Central memory CD4-positive, alpha-beta T cell (primary cell): Measurements from ENCODE around the gene URB1.
"Not testable (repeated sequence)": the region's sequence is repeated elsewhere in the genome, so short reads cannot be mapped to it uniquely, and the experiment has no call there.

Experiments used
- DNase-seq: peaks from one replicate; pipeline ENCODE4 v3.0.0; 2022

The URB1 gene

DNA sequence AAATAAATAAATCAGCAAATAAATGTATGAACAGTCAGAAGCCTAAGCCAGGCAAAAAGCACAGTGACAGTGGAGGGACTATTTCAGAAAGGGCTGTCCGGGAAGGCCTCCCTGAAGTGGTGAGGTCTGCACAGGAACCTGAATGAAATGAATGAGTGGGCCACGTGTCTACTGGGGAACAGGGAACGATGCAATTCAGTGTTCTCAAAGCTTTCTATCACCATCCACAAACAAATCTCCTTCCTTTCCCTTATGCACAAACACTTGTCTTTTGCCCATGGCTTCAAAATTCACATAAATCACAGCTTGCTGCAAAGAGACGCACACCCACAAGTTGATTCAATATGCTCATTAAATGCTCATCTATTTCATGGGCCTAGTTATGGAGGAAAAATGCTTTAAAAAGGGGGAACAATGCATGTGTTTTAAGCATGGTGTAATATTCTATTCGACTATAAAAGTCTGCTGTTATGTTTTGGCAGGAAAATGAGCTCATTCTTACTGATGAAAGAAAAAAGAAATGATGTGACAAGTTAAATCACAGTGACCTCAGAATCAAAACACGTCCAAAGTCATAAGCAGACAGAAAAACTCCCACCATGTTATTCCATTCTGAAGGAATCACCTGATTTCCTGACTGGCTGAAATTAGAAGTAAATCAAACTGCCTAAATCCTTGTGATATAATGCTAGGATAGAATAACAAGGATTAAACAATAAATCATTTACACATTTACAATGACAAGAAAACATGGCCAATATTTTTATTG, 21.6 kb downstream of the URB1 start:
- no peak for DNase-seq

DNA sequence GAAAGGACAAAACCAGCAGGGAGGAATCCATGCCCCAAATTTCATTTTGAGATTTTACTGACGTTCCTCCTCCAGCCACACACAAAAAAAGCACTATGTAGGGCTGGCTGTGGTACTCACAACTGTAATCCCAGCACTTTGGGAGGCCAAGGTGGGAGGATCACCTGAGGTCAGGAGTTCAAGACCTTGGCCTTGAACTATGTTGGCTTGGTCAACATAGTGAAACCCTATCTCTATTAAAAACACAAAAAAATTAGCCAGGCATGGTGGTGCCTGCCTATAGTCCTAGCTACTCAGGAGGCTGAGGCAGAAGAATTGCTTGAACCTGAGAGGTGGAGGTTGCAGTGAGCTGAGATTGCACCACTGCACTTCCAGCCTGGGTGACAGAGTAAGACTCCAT, 23.9 kb downstream of the URB1 start:
- DNase-seq: not testable (repeated sequence)

DNA sequence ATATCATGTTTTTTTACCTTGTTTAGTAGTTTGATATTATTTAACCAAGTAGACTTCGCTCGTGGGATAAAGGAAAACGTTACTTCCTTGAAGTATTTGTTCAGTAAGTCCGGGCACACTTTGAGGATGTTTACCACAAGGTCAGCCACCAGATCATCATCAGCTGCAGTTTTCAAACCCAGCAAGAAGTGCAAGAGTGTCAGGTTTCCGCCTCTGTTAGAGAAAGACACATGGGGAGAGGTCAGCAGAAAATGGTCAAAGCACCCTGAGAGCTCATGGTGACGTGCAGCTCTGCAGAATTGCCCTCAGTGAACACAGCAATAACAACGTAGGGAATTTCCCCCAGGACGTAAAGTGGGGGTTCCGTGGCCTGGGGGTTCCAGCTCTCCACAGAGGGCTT, 24.4 kb downstream of the URB1 start:
- DNase-seq: no peak

DNA sequence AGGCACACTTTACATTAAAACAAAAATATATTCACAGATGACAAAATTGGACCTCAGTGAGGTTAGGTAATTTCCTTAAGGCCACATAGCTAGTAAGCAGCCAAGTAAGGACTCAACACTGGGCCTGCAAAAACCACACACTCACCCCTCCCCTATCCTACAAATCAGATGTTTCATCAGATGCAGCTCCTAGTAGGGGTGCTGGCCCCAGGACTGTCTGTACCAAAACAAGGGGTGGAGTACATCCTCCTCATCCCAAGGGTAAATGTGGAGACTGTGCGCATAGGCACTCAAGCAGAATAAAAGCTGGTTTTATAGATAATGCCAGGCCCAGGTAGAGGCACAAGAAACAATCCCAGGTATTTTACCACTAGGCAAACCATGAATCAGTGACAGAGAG, 25.7 kb downstream of the URB1 start:
- DNase-seq: no peak

DNA sequence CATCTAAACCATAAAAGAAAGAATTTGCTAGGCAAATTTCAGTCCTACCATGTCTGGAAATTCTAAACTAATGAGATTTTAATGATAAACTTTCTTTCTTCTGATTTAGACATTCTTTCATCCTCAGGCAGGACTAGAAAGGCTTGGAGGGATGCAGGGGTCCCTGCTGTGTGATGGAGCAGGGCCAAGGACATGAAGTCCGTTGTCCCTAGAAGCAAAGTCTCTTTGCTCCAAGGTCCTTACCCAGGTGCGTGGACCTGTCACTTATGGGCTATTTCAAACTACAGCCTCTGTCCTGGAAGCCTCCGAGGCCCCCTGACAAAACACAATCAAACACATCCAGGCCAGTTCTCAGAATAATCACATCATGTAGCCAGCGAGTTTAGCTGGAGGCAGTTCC, 26.6 kb downstream of the URB1 start:
- no peak for DNase-seq

DNA sequence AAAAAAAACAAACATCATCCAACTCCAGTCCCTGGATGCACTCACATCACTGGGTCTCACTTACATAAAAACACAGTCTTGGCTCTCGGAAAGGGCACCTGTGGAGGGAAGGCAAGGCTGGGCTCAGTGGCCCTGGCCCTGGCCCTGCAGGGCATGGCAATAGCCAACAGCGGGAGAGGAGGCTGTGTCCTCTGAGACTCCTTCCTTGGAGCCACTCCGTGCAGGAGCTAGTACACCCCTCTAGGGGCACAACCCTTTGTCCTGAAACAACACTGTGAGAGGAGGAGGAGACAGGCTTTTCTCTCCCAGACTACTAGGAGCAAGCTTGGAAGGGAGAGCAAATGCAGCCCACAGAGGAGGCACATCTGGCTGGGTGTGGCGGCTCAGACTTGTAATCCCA, 28.0 kb downstream of the URB1 start:
- DNase-seq: no peak

DNA sequence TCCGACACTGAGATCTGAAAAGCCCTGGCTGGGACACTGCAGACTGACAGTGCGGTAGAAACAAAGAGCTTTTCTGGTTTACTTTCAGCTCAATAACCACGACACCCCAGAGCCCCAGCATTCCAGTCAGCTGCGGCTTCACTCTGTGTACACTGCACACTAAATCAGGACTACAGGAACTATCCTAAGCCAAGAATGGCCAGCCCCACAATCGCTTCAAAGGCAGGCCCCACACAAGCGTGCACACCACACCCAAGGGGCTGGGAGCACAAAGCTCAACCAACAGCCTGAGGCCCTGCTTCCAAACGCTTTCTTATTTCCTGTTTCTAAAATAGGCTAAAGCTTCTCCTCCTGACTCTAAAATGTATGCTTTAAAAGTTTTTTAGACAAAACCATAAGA, 28.4 kb downstream of the URB1 start:
- DNase-seq: no peak

DNA sequence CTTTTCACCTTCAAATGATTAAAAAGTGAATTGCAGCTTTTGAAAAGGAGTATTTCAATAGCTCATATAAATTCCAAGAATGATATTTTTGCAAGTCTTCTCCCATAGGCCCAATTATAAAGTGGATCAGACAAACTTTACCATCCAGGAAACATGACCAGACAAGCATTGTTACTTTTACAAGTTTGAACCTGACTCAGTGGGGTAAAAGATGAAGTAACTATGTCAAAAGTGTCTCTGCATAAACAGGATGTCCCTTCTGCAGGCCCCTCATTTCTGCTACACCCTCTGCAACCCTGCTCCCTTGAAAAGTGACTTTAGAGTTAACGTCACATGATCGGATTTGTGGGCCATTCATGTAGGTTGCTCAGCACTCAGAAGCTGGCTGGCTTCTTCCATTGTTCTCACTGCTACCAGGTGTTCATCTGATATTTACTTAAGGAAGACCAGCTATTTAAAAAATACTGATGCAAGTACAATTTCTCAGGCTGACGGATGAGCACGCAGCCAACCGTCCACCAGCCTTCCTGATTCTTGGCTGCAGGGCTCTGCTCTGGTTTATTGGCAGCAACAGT, 32.3 kb downstream of the URB1 start:
- no peak for DNase-seq

DNA sequence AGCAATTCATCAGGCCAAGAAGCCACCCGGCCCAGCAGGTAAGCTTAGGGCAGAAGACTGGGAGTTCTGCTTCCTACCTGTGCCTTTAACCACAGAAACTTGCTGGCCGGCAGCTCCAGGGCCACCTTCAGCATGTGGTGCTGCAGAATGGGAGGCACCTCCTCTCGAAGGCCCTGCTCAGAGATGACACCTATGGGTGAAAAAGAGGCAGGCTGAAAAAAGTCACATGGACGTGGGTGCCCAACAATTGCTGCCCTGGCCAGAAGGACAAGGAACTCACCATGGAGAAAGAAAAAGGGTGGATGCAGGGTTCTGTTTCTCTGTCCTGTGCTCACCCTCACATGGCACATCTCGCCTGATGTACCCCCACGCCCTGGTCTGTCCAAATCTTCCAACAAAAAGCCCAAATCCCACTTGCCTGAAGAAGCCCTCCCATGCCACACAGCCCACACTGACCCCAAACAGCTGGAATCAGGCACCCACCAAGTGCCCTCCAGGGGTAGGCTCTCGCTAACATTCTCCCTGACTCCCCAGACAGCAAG, 33.0 kb downstream of the URB1 start:
- no peak for DNase-seq

DNA sequence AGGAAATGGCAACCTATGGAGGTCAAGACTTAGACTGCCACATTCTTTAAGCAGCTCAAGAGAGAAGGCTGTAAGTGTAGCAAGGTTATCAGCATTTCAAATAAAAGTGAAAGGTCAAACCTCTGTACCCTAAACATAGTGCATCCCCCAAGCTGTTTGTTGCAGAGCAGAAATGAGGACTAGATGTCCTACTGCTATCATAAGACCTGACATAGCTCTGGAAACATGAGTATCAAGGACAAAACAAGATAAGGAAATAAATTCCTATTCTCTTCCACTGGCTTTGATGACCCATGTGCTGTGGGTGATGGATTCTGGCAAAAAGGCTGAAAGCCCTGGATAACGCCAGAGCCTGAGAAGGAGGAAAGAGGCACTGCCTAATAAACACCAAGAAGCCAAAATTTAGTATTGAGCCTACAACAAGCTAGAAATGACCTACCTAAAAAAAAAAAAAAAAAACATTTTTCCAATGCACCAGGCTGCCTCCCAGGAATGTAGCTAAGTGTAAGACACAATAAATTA, 35.9 kb downstream of the URB1 start:
- DNase-seq: no peak

DNA sequence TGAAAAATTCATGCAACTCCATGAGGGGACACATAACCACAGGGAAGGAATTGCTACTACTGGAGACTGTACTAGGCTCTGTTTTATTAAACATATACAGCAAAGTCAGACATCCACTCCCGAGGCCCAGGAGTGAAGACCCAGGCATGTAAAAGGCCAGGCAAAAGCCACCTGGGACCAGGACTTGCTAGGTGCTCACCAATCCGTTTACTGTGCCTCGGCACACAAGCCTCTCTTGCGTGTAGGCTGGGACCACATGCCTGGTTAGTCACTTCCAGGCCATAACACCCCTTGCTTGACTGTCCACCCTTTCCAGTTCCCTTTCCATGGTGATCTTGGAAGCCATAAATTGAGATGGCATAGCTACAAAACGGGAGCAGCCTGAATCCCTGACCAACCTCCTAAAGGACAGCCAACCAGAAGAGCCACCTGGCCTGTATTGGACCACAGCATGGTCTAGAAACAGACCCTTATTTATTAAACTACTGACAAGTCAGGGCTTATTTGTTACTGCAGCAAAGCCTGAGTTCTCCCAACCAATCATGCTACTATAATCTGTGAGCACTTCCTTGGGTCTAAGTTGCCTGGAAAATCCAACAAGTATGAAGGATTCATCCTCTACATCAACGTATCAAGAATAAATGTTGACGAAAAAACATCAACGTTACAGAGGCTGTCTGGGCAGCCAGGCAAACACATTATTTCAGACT, 39.7 kb downstream of the URB1 start:
- no peak for DNase-seq

DNA sequence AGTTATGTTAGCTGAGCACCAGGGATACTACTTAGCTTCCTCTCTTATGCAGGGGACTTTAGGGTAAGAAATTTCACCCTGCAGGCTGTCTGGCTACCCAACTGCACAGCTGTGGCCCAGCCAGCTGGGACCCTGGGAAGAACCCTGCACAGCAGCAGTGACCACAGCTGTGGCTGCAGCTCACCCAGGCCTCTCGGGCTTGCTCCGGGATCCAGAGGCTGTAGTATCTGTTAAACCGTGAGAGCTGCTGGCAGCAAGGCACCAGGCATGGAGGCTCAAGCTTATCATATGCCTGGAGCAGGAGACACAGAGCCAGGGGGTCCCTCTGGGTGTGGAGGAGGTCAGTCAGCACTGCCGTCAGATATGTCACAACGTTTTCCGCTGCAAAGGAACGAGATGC, 40.3 kb downstream of the URB1 start:
- no peak for DNase-seq

DNA sequence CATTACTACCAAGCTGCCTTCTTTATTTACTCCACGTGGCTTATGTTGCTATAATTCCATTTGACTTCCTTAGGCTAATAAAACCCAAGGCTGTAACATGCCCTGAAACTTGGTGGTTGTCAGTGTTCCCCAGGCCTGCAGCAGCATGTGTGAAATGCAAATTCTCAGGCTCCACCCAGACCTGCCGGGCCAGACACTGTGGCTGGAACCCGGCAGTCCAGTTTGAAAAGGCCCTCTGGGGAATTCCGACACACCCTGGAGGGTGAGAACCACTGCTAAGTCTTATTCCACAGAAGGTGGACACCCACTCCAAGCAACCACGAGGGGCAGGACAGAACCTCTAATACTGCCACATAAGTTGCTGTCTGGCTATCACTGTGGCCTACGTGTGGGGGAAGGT, 41.4 kb downstream of the URB1 start:
- no peak for DNase-seq

DNA sequence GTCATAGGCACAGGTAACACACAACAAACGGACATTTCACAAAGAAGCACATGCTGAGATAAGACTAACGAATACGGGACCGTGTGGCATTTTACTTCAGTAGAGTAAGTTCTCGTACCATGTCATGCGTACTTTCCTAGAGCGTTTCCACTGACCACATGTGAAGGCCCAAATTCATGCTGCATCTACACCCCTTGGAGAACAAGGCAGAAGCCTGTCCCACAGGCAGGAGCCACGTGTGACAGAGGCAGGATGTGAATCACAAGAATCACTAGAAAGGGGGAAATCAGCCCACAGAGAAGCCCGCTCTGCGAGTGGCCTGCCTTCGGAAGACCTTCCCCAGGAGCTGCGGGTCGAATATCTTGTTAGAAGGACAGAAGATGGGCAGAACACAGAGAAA, 41.8 kb downstream of the URB1 start:
- DNase-seq: no peak

DNA sequence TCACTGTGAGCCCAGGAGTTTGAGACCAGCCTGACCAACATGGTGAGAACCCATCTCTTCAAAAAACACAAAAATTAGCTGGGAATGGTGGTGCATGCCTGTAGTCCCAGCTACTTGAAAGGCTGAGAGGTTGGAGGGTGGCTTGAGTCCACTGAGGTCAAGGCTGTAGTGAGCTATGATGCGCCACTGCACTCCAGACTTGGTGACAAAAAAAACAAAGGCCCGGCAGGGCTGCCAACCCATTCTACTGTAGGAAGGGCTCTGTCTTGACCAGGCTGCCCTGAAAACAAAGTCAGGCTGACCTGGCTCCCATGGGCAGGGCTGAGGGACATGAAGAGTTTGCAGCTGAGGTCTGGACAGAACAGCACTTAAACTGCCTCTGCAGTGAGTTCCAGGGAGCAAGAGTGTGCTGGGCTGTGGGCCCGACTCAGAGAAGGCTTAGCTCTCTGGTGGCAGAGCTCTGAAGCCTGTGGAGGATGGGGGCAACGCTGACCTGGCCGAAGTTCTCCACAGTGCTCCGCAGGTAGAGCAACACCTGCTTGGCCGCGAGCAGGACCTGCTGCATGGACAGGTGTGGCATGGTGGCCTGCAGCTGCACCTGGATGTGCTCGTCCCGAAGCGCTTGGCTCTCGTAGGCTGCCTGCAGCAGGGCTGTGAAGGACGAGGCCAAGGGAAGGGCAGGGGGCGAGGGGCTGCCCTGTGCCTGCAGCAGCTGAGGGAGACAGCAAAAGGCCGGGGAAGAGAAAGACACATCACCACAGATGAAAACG, 42.4 kb downstream of the URB1 start:
- DNase-seq: no peak

DNA sequence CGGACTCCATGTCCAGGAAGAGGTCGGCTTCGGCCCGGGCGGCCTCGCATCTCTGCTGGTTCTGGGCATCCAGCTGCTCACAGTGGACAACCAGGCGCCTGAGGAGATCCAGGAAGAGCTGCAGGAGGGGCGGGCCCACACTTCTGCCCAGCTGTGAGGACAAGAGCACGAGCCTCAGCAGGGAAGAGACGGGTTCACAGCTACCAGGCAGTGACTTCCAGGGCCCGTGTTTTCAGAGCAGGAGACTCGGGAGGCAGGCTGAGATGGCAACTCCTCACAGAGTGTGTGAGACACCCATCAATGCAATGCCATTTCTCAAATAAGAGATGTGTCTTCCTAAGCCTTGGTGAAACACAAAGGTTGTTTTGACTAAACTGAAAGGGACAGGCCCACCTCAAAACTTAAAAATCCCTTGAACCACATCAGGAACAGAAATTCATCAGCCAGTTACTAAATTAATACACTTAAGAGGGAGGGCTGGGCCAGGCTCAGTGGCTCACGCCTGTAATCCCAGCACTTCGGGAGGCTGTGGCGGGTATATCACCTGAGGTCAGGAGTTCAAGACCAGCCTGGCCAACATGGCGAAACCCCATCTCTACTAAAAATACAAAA, 43.4 kb downstream of the URB1 start:
- no peak for DNase-seq

DNA sequence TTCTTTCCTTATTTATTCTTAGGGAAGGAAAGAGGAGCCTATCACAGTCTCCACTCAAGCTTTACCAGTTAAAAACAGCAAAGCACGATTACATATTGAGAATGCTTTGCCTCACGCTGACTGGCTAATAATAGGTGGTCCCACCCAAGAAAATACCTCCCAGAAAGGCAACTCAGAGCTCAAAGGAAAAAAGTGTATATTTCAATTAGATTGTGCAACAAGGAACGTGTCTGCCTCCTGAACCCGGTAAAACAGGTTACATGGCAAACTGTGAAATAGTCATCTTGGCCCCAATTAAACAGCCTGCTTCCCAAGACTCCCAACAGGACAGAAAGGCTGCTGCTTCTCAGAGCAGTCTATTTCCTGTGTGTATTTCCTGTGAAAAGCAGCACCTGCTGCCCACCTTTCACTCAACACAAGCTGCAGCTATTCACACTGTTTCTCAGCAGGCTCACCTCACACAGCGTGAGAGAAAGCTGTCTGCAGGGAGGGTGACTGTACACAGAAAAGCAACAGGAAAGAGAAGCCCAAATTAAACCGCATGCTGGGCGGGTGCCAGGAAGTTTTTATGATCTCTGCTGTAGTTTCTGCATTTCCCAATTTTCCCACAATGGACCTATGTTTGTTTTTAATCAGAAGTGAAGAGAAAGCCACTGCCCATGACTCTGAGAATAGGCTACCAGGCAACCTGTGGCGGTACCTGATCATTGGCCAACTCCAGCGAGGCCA, 44.0 kb downstream of the URB1 start:
- DNase-seq: no peak

DNA sequence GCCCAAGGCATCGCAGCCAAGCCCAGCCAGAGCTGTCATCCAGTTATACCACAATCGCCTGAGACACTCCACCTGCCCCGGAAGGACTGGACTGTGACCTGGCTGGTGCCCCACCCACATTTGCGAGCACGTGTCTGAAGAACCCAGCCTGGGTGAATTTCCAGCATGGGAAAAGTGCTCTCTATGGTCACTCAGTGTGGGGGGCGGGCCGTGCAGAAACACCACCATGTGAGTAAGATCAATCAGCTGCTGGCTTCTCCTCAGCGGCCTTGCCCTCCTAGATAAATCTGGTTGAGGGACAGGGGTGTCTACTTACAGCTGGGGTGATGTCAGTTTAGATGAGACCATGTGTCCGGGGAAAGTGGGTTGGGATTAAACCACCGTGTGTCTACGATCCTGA, 44.8 kb downstream of the URB1 start:
- no peak for DNase-seq

DNA sequence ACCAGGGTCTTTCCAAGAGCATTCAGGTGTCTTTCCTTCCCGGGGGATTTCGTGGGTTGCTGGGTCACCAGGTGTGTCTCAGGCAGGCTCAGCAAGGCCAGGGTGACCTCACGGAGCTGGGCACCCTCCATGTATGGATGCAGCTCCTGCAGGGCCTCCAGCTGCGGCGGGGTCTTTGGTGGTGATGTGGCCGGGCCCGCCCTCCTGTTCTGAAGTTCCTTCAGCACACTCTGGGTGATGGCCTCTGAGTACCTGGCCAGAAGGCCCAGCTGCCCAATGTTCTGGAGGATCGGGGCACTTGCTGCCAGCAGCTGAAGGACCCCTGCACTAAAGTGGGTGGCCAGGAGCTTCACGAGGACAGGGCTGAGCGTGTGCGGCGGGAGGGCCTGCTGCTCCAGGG, 45.5 kb downstream of the URB1 start:
- DNase-seq: no peak

DNA sequence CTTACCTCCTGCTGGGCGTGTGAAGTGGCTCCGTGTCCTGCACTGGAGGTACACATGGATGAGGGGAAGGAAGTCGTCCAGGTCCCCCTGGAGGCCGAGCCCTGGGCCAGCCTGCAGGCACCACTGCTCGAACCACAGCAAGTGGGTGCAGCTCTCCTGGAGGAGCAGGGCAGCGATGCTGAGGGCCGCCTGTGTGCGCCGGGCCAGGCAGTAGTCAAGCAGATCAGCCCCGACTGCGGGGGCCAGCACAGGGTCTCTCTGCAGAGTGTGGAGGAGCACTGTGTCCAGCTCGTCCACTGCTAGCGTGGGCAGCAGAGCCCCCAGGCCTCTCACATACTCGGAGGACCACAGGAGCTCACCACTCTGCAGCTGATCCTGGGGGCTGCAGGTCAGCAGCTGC, 45.9 kb downstream of the URB1 start:
- DNase-seq: no peak
